LoVo (cell line): Measurements from ENCODE around the gene OR10AD1.
"Not testable (repeated sequence)": the region's sequence is repeated elsewhere in the genome, so short reads cannot be mapped to it uniquely, and the experiment has no call there.

ENCODE experiments used
- DNase-seq: peaks from one replicate; pipeline ENCODE4 v3.0.0-alpha.2; 2016; ENCODE audit warnings: low spot score

Gene OR10AD1

GRCh38 chr12:48203192-48203591 lies at the start of gene OR10AD1:
TSS of gene OR10AD1 (minus strand) at chr12:48203292. CDS start at chr12:48203292, 0 bp downstream.
- DNase-seq, result no peak

- DNase-seq, result no peak
These were observed 44.3 kb upstream of the OR10AD1 start for GRCh38 chr12:48247181-48247966.

GRCh38 chr12:48237162-48237561 lies 34.1 kb upstream of the OR10AD1 start:
- no peak for DNase-seq

- no peak for DNase-seq
These were observed 32.8 kb upstream of the OR10AD1 start for GRCh38 chr12:48235796-48236333.

GRCh38 chr12:48231169-48231958 lies 28.3 kb upstream of the OR10AD1 start:
- DNase-seq, result not testable (repeated sequence)

GRCh38 chr12:48224533-48224932 lies 21.4 kb upstream of the OR10AD1 start:
- not testable (repeated sequence) for DNase-seq

- DNase-seq, result no peak
These were observed 18.6 kb upstream of the OR10AD1 start for GRCh38 chr12:48221645-48222044.

GRCh38 chr12:48220701-48221100 lies 17.6 kb upstream of the OR10AD1 start:
- DNase-seq, result no peak

- no peak for DNase-seq
These were observed 16.5 kb upstream of the OR10AD1 start for GRCh38 chr12:48219631-48220030.

- DNase-seq, result no peak
These were observed 13.7 kb upstream of the OR10AD1 start for GRCh38 chr12:48216785-48217184.

GRCh38 chr12:48209495-48209894 lies 6.4 kb upstream of the OR10AD1 start:
- DNase-seq, result not testable (repeated sequence)

- DNase-seq, result no peak
These were observed 326 bp downstream of the OR10AD1 start for GRCh38 chr12:48202766-48203165.

GRCh38 chr12:48201516-48201915 lies 1.6 kb downstream of the OR10AD1 start:
- no peak for DNase-seq

GRCh38 chr12:48201091-48201490 lies 2.0 kb downstream of the OR10AD1 start:
- DNase-seq, result no peak

GRCh38 chr12:48199774-48200221 lies 3.3 kb downstream of the OR10AD1 start:
- DNase-seq, result peak; percentile 35

GRCh38 chr12:48198985-48199384 lies 4.1 kb downstream of the OR10AD1 start:
- no peak for DNase-seq

- no peak for DNase-seq
These were observed 4.5 kb downstream of the OR10AD1 start for GRCh38 chr12:48198672-48198971.

- DNase-seq, result no peak
These were observed 5.0 kb downstream of the OR10AD1 start for GRCh38 chr12:48197971-48198671.

- DNase-seq, result no peak
These were observed 5.5 kb downstream of the OR10AD1 start for GRCh38 chr12:48197549-48197970.

GRCh38 chr12:48194799-48195201 lies 8.3 kb downstream of the OR10AD1 start:
- DNase-seq, result no peak

GRCh38 chr12:48193623-48194022 lies 9.5 kb downstream of the OR10AD1 start:
- DNase-seq, result no peak

- DNase-seq, result no peak
These were observed 10.2 kb downstream of the OR10AD1 start for GRCh38 chr12:48192861-48193260.
